ENCODE results near the gene TTLL10.

TTLL10 gene

GRCh38 chr1:1239614-1240347 lies 66.1 kb downstream of the TTLL10 start:
- no peak for TF ChIP-seq CTCF (IDR thresholded peaks at IDR 0.05; ENCODE audit: low read depth, low read length)

DNA sequence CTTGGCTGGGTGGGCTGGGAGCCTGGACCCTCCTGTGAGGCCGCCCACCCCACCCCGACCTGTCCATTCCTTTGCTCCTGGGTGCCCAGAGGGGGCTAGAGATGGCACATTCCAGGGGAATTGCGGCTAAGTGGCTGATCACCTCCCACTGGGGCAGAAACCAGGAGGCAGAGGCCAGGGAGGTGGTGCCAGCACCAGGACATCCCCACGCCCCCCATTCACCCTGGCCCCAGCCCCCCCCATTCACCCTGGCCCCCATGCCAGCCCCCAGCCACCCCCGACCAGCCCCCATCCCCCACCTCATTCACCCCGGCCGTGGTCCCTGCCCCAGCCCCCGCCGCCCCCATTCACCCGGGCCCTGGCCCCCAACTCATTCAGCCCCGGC lies 66.7 kb downstream of the TTLL10 start:
- no peak for TF ChIP-seq CTCF (IDR thresholded peaks at IDR 0.05; ENCODE audit: low read depth, low read length)

More at GRCh38 chr1:1239614-1240347, 66.1 kb downstream of the TTLL10 start:
- in situ Hi-C loops (cut with HindIII; ENCODE audit: low sequenced_read_pairs) = no loop called here
- no peak overlapping the region for H3K4me3 ChIP-seq (ENCODE audit: low read depth, low read length)
- no peak for DNase-seq (ENCODE audit: low read depth, low spot score)

GRCh38 chr1:1240822-1241587 lies 67.3 kb downstream of the TTLL10 start:
- in situ Hi-C loops (cut with HindIII; ENCODE audit: low sequenced_read_pairs) = no loop called here
- no peak for DNase-seq (ENCODE audit: low read depth, low spot score)
- TF ChIP-seq CTCF (IDR thresholded peaks at IDR 0.05; ENCODE audit: low read depth, low read length) = no peak
- no peak overlapping the region for H3K4me3 ChIP-seq (ENCODE audit: low read depth, low read length)

More for the DNA sequence above, 66.7 kb downstream of the TTLL10 start:
- H3K4me3 ChIP-seq (ENCODE audit: low read depth, low read length) = no peak overlapping the region
- in situ Hi-C loops (cut with HindIII; ENCODE audit: low sequenced_read_pairs) = no loop called here
- DNase-seq (ENCODE audit: low read depth, low spot score) = no peak

DNA sequence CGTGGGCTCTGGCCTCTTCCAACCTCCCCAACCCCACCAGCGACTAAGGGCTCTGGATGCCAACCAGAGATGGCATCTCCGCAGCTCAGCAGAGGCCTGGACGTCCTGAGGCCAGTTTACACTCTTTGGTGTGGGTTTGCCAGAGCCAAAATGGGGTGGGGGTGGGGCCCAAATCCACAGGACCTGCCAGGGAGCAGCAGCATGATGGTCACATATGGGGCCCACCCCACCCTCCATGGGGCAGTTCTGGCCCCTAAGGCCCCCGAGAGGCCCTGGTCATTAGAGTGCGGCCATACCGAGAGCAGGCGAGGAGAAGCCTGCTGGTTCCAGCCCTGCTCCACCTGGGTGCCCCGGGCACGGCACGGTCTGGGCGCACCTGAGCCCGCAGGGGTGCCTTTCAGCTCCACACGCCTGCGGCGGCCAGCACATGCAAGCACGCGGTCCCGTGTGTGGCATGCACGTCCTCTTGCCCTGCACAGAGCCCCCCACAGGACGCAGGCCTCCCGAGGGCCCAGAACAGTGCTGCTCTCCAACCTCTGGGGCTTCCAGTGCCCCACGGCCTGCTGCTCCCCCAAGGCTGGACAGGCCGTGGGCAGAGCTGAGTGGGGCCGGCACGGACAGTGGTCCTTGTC lies 68.0 kb downstream of the TTLL10 start:
- TF ChIP-seq CTCF (IDR thresholded peaks at IDR 0.05; ENCODE audit: low read depth, low read length) = no peak
- in situ Hi-C loops (cut with HindIII; ENCODE audit: low sequenced_read_pairs) = no loop called here
- H3K4me3 ChIP-seq (ENCODE audit: low read depth, low read length) = no peak overlapping the region
- DNase-seq (ENCODE audit: low read depth, low spot score) = no peak

DNA sequence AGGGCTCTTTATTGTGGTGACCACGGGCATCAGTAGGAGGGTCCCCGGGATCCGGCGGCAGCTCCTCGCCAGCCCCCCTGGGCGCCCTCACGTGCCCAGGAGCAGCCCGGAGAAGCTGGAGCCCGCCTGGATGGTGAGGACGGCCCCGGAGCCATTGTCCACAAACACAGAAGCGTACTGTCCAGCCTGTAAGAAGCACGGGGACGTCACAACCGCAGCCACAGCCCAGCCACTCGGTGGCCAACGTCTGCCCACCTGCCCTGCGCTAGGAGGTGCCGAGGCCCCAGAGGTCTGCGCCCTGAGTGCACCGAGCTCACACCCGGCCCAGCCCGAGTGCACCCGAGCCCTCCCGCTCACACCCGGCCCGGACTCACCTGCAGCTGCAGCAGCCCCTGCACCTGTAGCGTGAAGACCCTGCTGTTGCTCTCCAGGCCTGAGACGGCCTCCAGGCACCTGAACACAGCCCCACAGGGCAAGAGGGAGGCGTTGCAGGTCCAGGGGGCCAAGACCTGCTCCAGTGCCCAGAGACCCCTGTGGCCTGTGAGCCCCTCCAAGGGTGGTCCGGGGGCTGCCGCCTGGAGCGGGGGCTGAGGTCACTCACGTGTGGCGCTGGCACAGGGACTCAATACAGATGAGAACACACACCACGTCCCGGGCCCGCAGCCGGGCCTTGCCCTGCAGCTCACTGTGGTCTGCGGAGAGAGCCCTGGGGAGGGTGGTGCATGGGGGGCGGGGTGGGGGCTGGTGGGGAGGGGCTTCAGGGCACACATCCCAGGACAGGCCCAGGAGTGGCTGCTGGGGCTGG lies 69.0 kb downstream of the TTLL10 start:
- TF ChIP-seq CTCF (IDR thresholded peaks at IDR 0.05; ENCODE audit: low read depth, low read length) = no peak
- in situ Hi-C loops (cut with HindIII; ENCODE audit: low sequenced_read_pairs) = no loop called here
- DNase-seq (ENCODE audit: low read depth, low spot score) = no peak
- no peak overlapping the region for H3K4me3 ChIP-seq (ENCODE audit: low read depth, low read length)

- in situ Hi-C loops (cut with HindIII; ENCODE audit: low sequenced_read_pairs) = no loop called here
- no peak for TF ChIP-seq CTCF (IDR thresholded peaks at IDR 0.05; ENCODE audit: low read depth, low read length)
Observed at GRCh38 chr1:1243266-1243660, 69.6 kb downstream of the TTLL10 start.

More at GRCh38 chr1:1243266-1243660, 69.6 kb downstream of the TTLL10 start:
- H3K4me3 ChIP-seq (ENCODE audit: low read depth, low read length) = no peak overlapping the region
- DNase-seq (ENCODE audit: low read depth, low spot score) = no peak
